Gastrocnemius medialis (tissue), 4 donors: Measurements from ENCODE around the gene GRAP2. TPM values are rescaled to one million over a fixed set of nuclear protein-coding genes. Genes with fewer than 3 reads are reported as not detected.

ENCODE experiments used
- ATAC-seq, 2 donors: fragments of 150-250 bp; one replicate each; pipeline ENCODE4 v1.9.1; 2016
- DNase-seq, 2 donors: peaks; one replicate each; pipeline ENCODE4 v3.0.0-alpha.2; 2019
- H3K27ac ChIP-seq, 4 donors: fragments of 200-600 bp; sonication (generic); 1 replicate in 1 of 4; 2 replicates in 3 of 4; pipeline ENCODE4 v1.5.1; 2016 to 2018; ENCODE audit warnings: mild to moderate bottlenecking in 2 of 4, moderate library complexity in 1 of 4
- H3K27me3 ChIP-seq, 3 donors: fragments of 200-600 bp; sonication (generic) in 2 of 3; 1 replicate in 1 of 3; 2 replicates in 2 of 3; pipeline versions ENCODE4 v1.5.1 to v1.6.0; 2016 to 2019; ENCODE audit warnings: mild to moderate bottlenecking in 1 of 3, moderate library complexity in 1 of 3
- H3K36me3 ChIP-seq, 2 donors: fragments of 200-600 bp; sonication (generic) in 1 of 2; one replicate each; pipeline ENCODE4 v1.5.1; 2017 to 2018
- H3K4me1 ChIP-seq, 2 donors: fragments of 200-600 bp; sonication (generic) in 1 of 2; one replicate each; pipeline ENCODE4 v1.5.1; 2016 to 2017; ENCODE audit warnings: mild to moderate bottlenecking in 2 of 2
- H3K4me3 ChIP-seq, 4 donors: fragments of 200-600 bp; sonication (generic) in 3 of 4; 1 replicate in 1 of 4; 2 replicates in 3 of 4; pipeline ENCODE4 v1.5.1; 2016 to 2019; ENCODE audit warnings: mild to moderate bottlenecking in 2 of 4
- H3K9me3 ChIP-seq, 3 donors: fragments of 200-600 bp; sonication (generic) in 2 of 3; 1 replicate in 1 of 3; 2 replicates in 2 of 3; pipeline ENCODE4 v1.5.1; 2016 to 2019
- CTCF ChIP-seq, 5 experiments: fragments of 450-650 bp in 3 of 5; fragments of 200-600 bp in 2 of 5; sonication (generic) in 2 of 5; IDR thresholded peaks in 4 of 5; conservative IDR thresholded peaks in 1 of 5; 1 replicate in 4 of 5; 2 replicates in 1 of 5; pipeline ENCODE4 v1.5.1; 2016 to 2019; ENCODE audit warnings: antibody characterized with exemption in 5 of 5, mild to moderate bottlenecking in 3 of 5, moderate library complexity in 3 of 5
- POLR2A ChIP-seq, 2 donors: fragments of 450-650 bp; IDR thresholded peaks; one replicate each; pipeline ENCODE4 v1.6.1; 2017; ENCODE audit warnings: antibody characterized with exemption in 2 of 2, mild to moderate bottlenecking in 2 of 2, moderate library complexity in 2 of 2
- in situ Hi-C, 4 donors: fragments of 200-750 bp; cut with MboI; loops; one replicate each; pipeline versions ENCODE4 v1.15.0 to v1.8.0; 2017; ENCODE audit warnings: low sequenced_read_pairs in 4 of 4
- intact Hi-C: fragments of 100-400 bp; cut with DNase I; formaldehyde crosslinking; loops from one replicate; pipeline ENCODE4 v1.15.1; 2023; ENCODE audit warnings: low total_unique reads
- total RNA-seq, 4 donors: library from RNA; depleted of rRNA; stranded (reverse); fragments of >200 nt; gene quantifications; one replicate each; pipeline versions ENCODE4 v1.1.0 to v1.2.3, GENCODE V29; 2016

Gene GRAP2
- total RNA-seq, 4 donors from 2014 or later, result 0.07 to 0.97 TPM; not detected in 2

GRCh38 chr22:39928536-39929520 is 27.9 kb downstream of the GRAP2 start:
- H3K27ac ChIP-seq, result no peak overlapping the region
- in situ Hi-C loops (no loop called here), intact Hi-C loops (no loop called here)
- H3K36me3 ChIP-seq, result no peaks in the 10 kb centered on the region
- ATAC-seq, result no peak
- H3K27me3 ChIP-seq, result peaks cover 30 to 52% (median 36%) of the 10 kb centered on the region in 3 donors
- TF ChIP-seq POLR2A (IDR thresholded peaks at IDR 0.05), result no peak
- TF ChIP-seq CTCF (IDR thresholded peaks at IDR 0.05 in 4 of 5, conservative IDR thresholded peaks at IDR 0.05 in 1 of 5), result no peak
- no peaks in the 10 kb centered on the region for H3K4me1 ChIP-seq
- no peaks in the 10 kb centered on the region for H3K9me3 ChIP-seq
- no peak for DNase-seq
- no peak overlapping the region for H3K4me3 ChIP-seq

GRCh38 chr22:39931251-39931650 is 30.4 kb downstream of the GRAP2 start:
- Histone ChIP-seq H3K27ac (no peak overlapping the region), H3K36me3 (no peaks in the 10 kb centered on the region), H3K9me3 (no peaks in the 10 kb centered on the region), H3K27me3 (peaks cover 18 to 42% (median 28%) of the 10 kb centered on the region in 3 donors), H3K4me1 (no peaks in the 10 kb centered on the region), H3K4me3 (no peak overlapping the region)
- in situ Hi-C loops (no loop called here), intact Hi-C loops (no loop called here)
- no peak for TF ChIP-seq POLR2A (IDR thresholded peaks at IDR 0.05)
- TF ChIP-seq CTCF (IDR thresholded peaks at IDR 0.05 in 4 of 5, conservative IDR thresholded peaks at IDR 0.05 in 1 of 5), result no peak
- DNase-seq, result no peak
- ATAC-seq, result no peak

GRCh38 chr22:39932166-39932565 is 31.3 kb downstream of the GRAP2 start:
- TF ChIP-seq POLR2A (IDR thresholded peaks at IDR 0.05) (no peak), CTCF (IDR thresholded peaks at IDR 0.05 in 4 of 5, conservative IDR thresholded peaks at IDR 0.05 in 1 of 5) (no peak)
- H3K36me3 ChIP-seq, result no peaks in the 10 kb centered on the region
- H3K27me3 ChIP-seq, result peaks cover 18 to 32% (median 19%) of the 10 kb centered on the region in 3 donors
- intact Hi-C loops, result no loop called here
- no peak overlapping the region for H3K4me3 ChIP-seq
- DNase-seq (no peak), ATAC-seq (no peak)
- no peak overlapping the region for H3K27ac ChIP-seq
- H3K4me1 ChIP-seq, result no peaks in the 10 kb centered on the region
- no peaks in the 10 kb centered on the region for H3K9me3 ChIP-seq
- in situ Hi-C loops, result no loop called here

GRCh38 chr22:39932918-39933649 is 32.2 kb downstream of the GRAP2 start:
- H3K4me1 ChIP-seq, result no peaks in the 10 kb centered on the region
- no peak for DNase-seq
- no peak overlapping the region for H3K27ac ChIP-seq
- in situ Hi-C loops (no loop called here), intact Hi-C loops (loop anchor here (1.0 kb wide), 1 partner anchor 91 kb away; no protein-coding TSS in a partner anchor)
- TF ChIP-seq POLR2A (IDR thresholded peaks at IDR 0.05) (no peak), CTCF (IDR thresholded peaks at IDR 0.05 in 4 of 5, conservative IDR thresholded peaks at IDR 0.05 in 1 of 5) (peak in 4 of 5 experiments; percentile 12 to 40 (median 25))
- ATAC-seq, result no peak
- no peaks in the 10 kb centered on the region for H3K36me3 ChIP-seq
- peaks cover 19 to 27% (median 22%) of the 10 kb centered on the region in 3 donors for H3K27me3 ChIP-seq
- H3K4me3 ChIP-seq, result no peak overlapping the region
- H3K9me3 ChIP-seq, result no peaks in the 10 kb centered on the region
